ENCODE data around the gene RERE.
A peak's percentile ranks its signal among the peaks of the same experiment; 100 is the strongest.

RERE gene

DNA sequence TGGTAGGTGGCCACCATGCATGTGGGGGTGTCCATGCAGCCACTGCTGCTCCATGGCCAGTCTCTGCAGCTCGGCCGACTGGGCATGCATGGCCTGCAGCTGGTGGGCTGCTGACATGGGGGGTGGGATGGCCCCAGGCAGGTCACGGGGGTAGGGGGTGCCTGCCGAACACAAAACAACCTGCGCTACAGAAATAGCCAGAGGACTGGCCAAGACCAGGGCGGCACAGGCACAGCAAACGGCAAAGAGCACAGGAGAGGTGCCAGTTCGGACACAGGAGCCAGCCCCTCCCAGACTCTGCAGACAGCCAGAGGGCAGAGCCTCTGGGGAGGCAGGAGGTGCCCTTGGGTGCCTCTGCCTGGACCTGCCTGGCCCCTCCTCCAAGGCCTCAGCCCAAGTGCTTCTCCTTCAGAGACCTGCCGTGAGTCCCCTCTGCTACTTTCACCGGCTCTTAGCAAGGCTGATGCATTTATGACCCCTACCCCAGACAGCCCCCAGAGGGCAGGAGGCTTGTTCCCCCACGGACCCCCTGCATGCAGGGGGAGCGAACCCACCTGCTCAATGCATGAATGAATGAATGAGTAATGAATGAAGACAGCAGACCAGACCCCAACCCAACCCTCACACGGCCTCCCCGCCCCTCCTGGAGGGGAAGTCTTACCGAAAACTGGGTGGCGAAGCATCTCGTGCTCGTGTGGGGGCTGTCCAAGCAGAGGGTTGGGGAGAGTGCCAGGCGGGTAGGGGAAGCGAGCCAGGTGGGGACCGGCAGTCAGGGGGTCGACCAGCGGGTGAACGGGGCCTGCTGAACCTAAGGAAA, 461.8 kb downstream of the RERE start:
- no peak for DNase-seq

DNA sequence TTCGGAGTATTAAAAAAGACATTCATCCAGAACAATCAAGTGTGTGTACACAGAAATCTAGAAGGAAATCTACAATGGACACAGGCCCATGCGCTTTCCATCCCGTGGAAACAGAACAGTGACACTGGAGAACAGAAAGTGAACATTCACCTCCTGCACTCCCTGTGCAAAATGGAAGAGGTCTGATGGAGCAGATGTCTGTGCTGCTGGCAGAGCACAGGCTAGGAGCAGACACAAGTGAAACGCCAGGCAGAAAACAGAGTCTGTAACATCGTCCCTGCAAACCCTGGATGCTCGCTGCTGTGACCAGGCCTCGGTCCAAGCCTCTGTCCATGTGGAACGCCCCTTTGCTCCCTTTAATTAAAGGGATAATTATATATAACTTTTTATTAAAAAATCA, 463.4 kb downstream of the RERE start:
- DNase-seq = no peak

DNA sequence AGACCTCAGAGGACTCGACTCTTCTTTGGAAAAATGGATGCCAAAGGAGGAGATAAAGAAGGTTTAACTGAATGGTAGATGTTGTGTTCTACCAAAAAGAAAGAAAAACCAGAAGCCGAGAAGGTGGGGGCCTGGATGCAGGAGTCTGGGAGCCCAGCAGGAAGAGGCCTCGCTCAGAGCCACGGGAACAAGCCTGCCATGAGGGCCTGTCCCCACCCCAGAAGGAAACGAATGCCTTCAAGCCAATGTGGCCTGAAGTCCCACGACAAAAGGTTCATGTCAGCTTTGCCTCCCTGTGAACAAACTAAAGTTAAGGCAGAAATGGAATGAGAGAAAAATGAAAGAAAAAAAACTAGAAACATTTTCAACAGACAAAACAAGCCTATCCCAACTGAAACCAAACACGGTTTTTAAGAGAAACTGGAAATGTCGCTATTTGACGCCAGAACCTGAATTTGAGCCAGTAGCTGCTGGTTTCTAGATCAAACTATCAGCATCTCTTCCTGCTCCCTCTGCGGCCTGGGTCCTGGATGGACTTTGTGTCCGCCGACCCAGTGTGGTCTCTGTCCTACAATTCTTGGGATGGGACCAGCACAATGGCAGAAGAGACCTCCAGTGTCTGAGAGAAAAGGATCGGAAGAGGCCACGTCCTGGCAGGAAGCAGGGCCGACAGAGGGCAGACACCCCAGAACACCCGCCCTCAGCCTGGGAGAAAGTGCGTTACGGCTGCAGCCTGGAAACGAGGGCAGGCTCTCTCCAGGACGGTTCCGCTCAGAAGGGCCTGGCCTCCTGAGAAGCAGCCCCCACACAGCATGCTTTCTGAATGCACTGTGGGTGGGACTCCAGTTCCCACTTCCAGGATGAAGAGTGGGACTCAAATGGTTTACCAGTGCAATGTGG, 464.3 kb downstream of the RERE start:
- no peak for DNase-seq

DNA sequence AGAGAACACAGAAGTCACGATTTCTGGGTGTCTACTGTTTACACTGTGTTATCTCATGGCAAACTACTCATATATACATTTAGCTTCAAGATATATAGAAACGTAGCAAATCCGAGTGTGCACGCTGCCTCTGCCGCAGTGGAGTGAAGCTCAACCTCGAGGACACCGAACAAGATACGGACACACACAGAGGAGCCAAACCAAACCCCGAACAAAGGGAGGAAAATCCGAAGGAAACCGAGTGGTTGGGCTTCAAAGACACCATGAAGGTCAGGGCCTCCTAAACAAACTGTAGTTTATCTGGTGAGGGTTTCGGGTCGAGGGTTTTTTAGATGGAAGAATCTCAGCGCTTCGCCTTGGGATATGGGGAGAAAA, 465.0 kb downstream of the RERE start:
- DNase-seq = no peak

DNA sequence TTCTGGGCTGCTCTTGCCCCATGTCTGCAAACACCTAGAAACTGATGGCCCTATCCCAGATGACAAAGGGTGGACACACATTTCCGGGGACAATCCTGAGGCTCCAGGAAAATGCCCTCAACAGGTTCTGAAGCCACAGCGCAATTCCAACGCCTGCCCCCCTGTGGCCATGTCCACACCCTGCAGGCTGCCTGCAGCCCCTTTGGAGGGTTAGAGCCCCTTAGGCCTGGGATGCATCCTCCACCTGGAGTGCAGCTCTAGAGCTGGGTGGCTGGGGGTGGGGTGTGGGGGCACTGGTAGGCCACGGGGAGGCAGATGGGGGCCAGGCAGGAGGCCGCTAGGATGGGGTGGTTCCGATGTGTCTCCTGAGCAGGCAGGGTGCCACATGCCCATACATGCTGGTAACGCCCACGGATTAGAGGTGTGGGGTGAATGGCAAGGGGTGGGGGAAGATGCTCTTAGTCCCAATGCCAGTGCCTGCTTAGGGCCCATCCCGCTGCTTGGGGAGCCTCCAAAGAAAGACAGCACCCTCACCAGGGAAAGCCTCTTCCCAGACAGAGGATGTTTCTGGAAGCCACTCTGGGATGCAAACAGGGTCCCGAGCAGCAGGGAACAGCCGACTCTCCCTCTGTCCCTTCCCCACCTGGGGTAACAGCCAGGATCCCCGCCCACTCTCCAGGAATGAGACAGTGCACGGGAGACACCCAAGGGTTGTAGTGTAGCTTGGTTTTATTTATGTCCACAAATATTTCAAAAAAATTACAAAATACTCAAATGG, 465.6 kb downstream of the RERE start:
- no peak for DNase-seq

DNA sequence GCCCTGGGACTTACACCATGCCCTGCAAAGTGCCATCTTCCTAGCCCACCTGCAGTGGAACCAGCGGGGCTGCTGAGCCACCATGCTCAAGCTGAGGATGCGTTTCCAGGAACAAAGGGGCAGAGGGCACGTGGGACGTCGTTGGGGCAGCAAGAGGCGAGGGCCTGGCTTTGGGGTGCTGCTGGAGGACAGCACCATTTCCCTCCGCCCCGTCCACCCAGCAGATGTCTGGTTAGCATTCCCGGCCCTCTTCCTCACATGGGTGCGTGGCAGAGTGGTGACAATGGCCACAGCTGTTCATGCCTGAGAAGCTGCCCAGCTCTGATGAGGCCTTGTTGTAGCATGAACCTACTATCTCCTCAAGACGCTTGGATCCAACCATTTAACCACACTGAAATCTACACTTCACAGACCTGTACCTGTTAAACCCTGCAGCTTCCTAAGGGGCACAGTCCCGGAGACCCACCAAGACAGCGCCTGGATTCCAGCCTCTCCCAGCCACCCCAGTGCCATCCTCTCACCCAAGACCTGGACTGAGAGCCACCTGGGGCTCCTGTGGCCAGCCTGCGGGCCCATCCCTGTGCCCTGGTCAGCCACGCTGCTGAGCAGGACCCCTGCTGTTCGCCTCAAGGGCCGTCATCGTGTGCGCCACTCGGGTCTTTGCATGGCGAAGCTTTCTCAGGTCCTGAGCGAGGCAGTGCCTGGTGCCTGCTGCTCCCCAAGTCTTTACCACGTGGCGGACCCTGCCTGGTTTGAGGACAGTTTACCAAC, 466.3 kb downstream of the RERE start:
- no peak for DNase-seq

DNA sequence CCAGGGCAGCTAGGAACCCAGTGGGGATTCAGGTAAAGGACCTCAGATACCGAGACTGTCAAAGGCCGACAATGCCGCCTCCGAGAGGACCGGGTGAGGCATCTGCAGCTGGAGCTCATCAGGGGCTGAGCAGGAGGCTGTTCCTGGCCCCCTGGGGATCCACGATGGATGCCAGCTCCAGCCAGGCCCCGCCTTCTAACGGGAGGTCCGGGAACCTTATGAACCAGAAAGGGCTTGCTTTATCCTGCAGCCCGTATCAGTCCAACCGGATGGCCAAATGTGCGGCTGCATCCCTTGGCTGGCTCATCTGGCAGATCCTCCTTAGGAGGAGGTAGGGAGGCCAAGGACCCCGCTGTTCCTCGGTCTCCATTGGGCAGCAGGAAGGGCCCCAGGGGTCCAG, 467.5 kb downstream of the RERE start:
- DNase-seq = no peak

DNA sequence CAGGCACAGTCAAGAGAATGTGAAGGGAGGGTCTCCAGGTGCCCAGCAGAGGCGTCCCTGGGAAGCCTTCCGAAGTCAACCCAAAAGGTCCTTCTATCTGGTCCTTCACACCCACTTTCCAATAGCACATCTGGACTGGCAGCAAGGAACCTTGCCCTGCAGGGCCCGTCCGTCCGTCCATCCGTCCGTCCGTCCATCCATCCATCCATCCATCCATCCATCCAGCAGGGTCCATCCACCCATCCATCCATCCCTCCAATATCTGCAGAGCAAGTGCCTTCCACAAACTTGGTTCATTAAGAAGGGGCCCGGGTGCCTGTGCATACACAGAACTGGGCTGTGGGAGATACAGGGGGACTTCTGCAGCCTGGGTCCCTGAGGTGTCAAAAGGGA, 468.0 kb downstream of the RERE start:
- no peak for DNase-seq

DNA sequence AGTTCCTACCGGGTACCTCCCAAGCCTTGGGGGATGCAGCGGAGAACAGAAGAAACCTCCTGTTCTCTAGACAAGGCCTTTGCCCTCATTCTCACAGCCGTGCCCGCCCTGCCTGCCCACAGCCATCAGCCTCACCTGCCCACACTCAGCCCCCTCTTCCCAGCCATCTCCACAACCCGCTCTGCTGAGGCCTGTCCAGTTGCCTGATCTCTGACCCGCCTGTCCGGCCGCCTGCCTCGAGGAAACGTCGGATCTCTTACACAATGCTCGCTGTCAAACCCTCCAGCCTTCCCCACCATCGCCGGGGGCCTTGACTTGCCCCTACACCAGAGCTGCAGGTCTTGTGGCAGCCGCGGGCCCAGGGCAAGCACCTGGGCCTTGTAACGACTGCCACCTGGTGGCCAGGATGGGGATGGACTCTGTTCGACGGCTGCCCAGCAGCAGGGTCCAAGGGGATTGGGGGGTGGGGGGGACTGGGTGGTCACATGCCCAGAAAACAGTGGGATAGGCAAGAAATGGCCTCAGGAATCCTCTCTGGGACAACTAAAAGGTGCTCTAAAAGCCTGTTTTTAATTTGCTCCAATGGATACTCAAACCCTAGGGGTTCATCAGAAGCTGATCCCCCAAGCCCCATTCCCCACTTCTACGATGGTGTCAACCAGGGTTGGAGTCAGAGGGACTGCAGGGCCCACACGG, 468.5 kb downstream of the RERE start:
- peak; percentile 64 for DNase-seq

DNA sequence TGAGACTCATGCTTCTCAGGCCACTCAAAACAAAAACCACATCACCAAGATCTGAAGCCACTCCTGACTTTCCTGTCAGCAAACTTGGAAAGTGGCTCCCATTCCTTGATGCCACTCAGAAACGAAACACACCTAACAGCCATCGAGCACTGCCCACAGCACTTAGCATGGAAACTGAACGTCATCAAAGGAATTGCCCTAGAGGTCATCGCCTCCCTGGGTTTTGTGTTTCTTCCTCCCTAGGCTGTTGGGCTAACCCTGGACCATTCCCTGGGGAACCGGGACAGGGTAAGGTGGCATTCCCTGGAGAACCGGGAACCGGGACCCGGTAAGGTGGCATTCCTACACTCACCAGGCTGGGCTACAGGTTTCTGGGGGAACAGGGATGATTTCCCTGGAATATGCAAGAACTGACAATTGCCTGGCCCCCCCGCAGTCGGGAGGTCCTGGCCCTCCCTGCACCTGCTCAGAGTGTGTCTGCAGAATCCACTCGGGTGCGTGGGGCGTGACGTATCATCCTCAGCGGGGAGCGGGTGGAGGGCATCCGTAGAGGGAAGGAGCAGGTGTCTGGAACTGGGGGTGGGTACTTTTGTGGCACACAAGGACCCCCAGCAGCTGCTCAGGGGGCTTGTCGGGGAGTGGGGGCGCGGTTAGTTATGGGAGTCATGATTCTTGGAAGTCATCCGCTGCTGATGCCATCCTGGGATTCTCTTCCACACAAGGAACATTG, 469.2 kb downstream of the RERE start:
- DNase-seq = no peak

DNA sequence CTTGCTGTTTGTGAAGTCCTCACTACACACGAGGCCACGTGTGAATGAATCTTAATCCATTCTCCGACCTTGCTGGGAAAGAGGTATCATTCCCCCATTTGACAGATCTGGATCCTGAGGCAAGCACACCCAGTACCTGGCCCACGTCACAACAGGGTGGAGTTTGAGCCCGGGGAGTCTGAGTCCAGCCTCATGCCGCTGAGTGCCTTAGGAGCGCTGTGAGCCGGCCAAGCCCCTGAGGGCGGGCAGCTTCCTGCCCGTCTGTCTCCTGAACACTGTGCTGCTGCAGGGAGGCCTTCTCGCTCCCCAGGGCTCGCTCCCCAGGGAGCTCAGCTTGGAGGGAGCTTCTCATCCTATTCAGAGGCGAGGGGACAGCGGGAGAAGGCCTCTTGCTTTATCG, 469.8 kb downstream of the RERE start:
- no peak for DNase-seq

DNA sequence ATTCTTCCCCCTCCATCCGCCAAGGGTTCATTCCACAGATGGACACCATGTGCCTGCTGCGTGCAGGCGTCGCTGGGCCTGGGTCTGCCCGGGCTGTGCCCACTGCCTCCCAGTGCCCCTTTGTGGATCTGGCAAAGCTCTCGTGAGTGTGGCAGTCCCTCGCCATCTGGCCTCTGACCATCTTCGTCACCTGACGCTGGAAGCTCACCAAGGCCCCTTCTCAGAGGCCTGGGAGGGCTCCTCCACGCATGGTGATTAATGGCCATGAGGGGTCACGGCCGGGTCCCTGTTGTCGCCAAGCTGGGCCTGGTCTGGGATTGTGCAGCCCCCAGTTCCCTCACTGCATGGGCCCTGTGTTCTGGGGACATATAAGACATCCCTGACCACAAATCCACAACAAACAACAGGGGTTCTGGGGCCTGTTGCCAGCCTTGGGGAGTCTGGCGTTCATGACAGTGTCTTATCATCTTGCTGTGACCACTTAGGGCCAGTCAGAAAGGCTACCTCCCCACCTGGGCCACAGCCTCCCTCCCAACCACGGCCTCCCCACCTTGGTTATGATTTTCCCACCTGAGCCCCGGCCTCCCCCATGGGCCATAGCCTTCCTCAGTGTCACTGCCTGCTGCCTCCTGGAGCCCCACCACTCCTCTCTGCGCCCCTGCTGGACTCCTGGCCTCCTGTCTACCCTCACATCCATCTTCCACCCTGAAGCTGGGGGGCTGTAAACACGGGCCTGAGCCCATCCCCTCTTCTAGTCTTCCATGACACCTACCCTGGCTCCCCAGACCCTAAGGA, 471.6 kb downstream of the RERE start:
- DNase-seq = no peak

DNA sequence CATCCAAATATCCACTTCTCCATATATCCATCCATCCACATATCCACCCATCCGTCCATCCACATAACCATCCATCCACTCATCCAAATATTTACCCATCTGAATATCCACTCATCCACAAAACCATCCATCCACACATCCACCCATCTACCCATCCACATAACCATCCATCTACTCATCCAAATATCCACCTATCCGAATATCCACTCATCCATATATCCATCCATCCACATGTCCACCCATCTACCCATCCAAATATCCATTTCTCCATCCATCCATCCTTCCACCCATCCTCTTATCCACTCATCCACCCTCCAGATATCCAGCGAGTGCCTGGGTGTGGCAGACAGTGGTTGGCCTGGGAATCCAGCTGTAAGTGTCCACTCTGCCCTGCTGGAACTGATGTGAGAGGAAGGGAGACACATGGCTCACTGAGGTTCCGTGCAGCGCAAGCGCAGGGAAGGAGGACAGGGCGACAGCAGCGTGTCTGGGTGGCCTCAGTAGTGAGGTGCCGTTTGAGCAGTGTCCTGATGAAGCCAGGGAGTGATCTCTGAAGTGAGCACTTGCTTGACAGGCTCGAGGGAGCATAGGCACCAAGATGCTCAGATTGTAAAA, 472.4 kb downstream of the RERE start:
- no peak for DNase-seq

DNA sequence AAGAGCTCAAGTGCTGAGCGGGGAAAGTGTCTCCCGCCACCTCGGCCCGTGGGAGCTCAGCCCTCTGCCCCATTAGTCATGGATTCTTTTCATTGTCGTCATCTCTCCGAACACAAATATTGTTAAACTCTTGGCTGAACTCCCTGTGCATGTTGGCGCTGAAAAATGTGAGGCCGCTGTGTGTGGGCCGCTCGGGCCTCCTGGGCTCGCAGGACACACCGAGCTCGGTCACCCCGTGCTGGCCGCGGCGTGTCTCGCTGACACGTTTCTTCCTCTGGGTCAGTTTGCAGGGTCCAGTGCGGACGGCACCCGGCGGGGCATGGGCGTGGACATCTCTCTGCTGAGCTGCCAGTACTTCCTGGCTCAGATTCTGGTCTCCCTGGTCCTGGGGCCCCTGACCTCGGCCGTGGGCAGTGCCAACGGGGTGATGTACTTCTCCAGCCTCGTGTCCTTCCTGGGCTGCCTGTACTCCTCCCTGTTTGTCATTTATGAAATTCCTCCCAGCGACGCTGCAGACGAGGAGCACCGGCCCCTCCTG, 473.9 kb downstream of the RERE start:
- DNase-seq = no peak

DNA sequence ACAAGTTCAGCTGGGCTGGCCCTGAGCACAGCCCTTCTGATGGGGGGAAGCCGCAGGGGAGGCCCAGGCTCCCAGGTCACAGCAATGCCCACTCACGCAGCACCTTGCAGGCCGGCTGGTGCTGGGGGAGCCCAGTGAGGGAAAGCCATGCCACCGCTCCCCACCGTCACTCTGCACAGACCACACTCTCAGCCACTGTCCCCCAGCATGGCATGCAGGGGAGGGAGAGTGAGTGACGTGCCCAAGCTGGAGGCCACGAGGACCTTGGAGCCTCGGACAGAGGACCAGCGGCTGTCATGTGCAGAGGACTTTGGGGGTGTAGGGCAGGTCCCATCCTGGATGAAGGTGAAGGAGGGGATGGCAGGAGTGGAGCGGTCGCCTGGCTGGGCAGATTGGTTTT, 474.4 kb downstream of the RERE start:
- DNase-seq = no peak

DNA sequence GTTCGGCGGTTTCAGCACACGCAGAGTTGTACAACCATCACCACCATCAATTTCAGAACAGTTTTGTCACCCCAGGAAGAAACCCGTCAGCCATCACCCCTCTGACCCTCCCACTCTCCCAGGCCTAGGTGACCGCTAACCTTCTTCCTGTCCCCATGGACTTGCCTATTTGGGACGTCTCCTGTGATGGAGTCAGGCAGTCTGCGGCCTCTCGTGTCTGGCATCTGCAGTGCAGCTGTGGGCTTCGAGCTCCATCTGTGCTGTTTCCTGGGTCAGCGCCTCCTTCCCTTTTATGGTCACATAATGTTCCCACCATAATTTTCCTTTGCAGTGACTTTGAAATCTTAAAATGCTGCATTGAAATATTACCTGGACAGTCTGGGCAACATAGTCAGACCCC, 475.1 kb downstream of the RERE start:
- no peak for DNase-seq

DNA sequence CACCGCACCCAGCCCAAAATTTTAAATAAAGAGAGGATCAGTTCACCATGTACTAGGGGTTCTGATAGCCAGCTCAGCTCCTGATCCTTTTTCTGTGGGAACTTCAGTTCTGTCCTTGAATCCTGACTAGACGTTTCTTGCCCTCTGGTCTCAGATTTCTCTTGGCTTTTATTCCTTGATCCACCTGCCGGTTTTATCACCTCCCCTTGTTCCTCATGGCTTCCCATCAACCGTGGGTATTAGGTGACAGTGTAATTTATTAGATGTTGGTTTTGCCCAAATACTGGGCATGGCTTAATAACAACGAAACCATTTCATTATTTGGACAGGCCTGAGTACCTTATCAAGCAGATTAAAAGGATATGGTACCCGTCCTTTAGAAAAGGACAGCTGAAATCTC, 477.0 kb downstream of the RERE start:
- no peak for DNase-seq

DNA sequence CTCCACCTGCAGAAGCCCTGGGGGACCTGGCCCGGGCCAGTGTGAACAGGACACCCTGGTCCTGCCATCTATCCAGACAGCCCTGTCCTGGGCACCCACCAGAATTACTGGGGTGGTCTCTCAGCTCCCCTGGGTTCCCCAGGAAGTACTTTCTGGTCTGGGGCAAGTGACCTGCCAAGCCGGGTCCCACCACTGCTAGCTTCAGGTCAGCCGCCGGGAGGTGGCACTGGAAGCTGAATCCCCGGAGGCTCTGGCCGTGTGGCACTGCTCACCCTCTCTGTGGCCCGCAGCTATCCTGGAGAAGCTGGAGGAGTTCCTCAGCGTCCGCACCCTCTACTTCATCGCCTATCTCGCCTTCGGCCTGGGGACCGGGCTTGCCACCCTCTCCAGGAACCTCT, 478.2 kb downstream of the RERE start:
- DNase-seq = no peak

DNA sequence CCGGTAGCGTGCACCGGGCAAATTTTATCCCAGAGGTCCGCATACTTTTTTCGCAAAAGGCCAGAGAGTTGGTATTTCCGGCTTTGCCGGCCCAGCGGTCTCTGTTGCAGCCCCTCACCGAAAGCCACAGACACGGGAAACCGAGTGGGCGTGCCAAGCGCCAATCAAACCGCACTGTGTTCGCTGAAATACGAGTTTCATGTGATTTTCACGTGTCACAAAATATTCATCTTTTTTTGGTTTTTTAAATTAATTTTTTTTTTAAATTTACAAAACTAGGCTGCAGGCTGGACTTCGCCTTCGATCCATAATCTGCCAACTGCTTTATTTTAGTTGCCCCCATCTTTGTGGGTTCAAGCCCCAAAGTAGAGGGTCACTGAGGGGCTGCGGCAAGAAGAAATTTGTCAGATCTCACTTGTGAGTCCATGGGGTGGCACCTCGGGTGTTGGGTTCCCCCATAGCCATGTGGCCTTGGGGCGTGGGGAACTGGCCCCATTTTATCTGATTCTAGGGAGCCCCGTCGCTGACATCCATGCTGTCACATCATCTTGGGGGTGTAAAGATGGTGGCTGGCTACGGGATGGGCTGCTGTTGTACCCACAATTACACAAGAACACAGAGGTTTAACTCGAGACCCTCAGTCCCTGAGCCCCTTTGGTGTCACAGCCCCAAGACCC, 478.8 kb downstream of the RERE start:
- DNase-seq = no peak

Data from stimulated activated CD4-positive, alpha-beta T cell treated with anti-CD3 and anti-CD28 coated beads, Interleukin-1b, Interleukin-23, amount 100 ng/mL, for 48 hours (primary cell).